Caco-2 (cell line): ENCODE results near the gene LRRC4C. TPM values are rescaled to one million over a fixed set of nuclear protein-coding genes. Genes with fewer than 3 reads are reported as not detected.

Experiments used
- BruUV-seq: library from RNA; stranded (reverse); fragments of 400-500 nt; replicated peaks from 2 replicates; lab custom pipeline; 2021; lab: Mats Ljungman, UMichigan
- CTCF ChIA-PET: fragments of 300-600 bp; sonication (Branson Sonifier 250); formaldehyde crosslinking; loops from one replicate; lab custom pipeline; 2022; ENCODE audit warnings: antibody characterized with exemption; lab: Charles Lee
- POLR2A ChIA-PET: fragments of 300-600 bp; sonication (Branson Sonifier 250); formaldehyde crosslinking; loops from one replicate; lab custom pipeline; 2022; ENCODE audit warnings: antibody characterized with exemption; lab: Charles Lee
- DNase-seq, 2 experiments: peaks; one replicate each; pipeline versions ENCODE4 v3.0.0 to v3.0.0-alpha.2; 2020 to 2022
- H3K27me3 ChIP-seq: replicated peaks from 2 replicates; pipeline ENCODE4 v1.6.0; 2011; ENCODE audit warnings: low read length; ENCODE audit not compliant: control insufficient read depth, insufficient read depth
- H3K36me3 ChIP-seq: 2 replicates; pipeline ENCODE4 v1.5.1; 2011; ENCODE audit warnings: low read length; ENCODE audit not compliant: control insufficient read depth, insufficient read depth
- H3K4me1 ChIP-seq: fragments of 250-450 bp; sonication (Bioruptor Pico); 2 replicates; pipeline ENCODE4 v1.5.1; 2020; ENCODE audit warnings: mild to moderate bottlenecking
- H3K4me3 ChIP-seq: 2 replicates; pipeline ENCODE4 v1.5.1; 2011; ENCODE audit warnings: low read depth, mild to moderate bottlenecking, control low read depth, low read length
- H3K9me3 ChIP-seq: fragments of 250-450 bp; sonication (Bioruptor Pico); 2 replicates; pipeline ENCODE4 v1.5.1; 2020; ENCODE audit warnings: mild to moderate bottlenecking, moderate library complexity
- H3K27ac Mint-ChIP-seq: one replicate; pipeline ENCODE4 v1.8.0; 2022; ENCODE audit warnings: mixed read lengths; ENCODE audit not compliant: unreplicated experiment
- H3K27me3 Mint-ChIP-seq: one replicate; pipeline ENCODE4 v1.8.0; 2022; ENCODE audit warnings: mixed read lengths; ENCODE audit not compliant: insufficient read depth, unreplicated experiment
- H3K36me3 Mint-ChIP-seq: one replicate; pipeline ENCODE4 v1.8.0; 2022; ENCODE audit warnings: mild to moderate bottlenecking, mixed read lengths; ENCODE audit not compliant: insufficient read depth, unreplicated experiment
- H3K4me1 Mint-ChIP-seq: one replicate; pipeline ENCODE4 v1.8.0; 2022; ENCODE audit warnings: low read depth, mixed read lengths; ENCODE audit not compliant: unreplicated experiment
- H3K4me3 Mint-ChIP-seq: one replicate; pipeline ENCODE4 v1.8.0; 2022; ENCODE audit warnings: mild to moderate bottlenecking, moderate library complexity, mixed read lengths; ENCODE audit not compliant: unreplicated experiment
- H3K9me3 Mint-ChIP-seq: one replicate; pipeline ENCODE4 v1.8.0; 2022; ENCODE audit warnings: mixed read lengths; ENCODE audit not compliant: unreplicated experiment
- CTCF ChIP-seq, 2 experiments: fragments of 200-600 bp in 1 of 2; IDR thresholded peaks; 1 replicate in 1 of 2; 2 replicates in 1 of 2; pipeline versions ENCODE4 v1.5.1 to v1.8.0; 2011 to 2022; ENCODE audit warnings: antibody characterized with exemption in 1 of 2, control low read depth in 1 of 2, inconsistent platforms in 1 of 2, low read depth in 1 of 2, low read length in 1 of 2, mild to moderate bottlenecking in 1 of 2, moderate library complexity in 1 of 2; ENCODE audit not compliant: insufficient read depth in 1 of 2, severe bottlenecking in 1 of 2, unreplicated experiment in 1 of 2
- intact Hi-C: fragments of 100-400 bp; cut with micrococcal nuclease; formaldehyde crosslinking; loops from one replicate; pipeline ENCODE4 v1.10.0; 2022; ENCODE audit not compliant: unreplicated experiment
- total RNA-seq: library from RNA; stranded (reverse); gene quantifications from 2 replicates; pipeline ENCODE4 v1.2.3, GENCODE V29; 2022

The LRRC4C gene
- total RNA-seq, 1 experiment from 2014 or later: not detected

DNA sequence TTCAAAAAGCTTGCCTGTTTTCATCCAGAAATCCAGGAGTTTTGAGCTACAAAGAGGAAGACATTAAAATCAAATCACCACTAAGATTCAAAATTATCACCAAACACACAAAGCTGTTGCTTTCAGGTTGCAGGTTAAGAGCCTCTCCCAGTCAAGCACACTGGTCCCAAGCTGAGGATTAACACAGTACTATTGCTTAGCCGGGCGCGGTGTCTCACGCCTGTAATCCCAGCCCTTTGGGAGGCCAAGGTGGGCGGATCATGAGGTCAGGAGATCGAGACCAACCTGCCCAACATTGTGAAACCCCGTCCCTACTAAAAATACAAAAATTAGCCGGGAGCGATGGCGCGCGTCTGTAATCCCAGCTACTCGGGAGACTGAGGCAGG is 1165.1 kb downstream of the LRRC4C start:
- no TSS peak for BruUV-seq
- no peak for DNase-seq
- Mint-ChIP-seq H3K36me3 (no peaks in the 10 kb centered on the region), H3K9me3 (no peaks in the 10 kb centered on the region), H3K4me1 (peaks cover 10% of the 10 kb centered on the region), H3K4me3 (peak overlapping the region; percentile 78), H3K27ac (no peak overlapping the region), H3K27me3 (peaks cover 12% of the 10 kb centered on the region)
- no peaks in the 10 kb centered on the region for H3K4me1 ChIP-seq
- no peaks in the 10 kb centered on the region for H3K9me3 ChIP-seq
- H3K4me3 ChIP-seq: no peak overlapping the region
- H3K36me3 ChIP-seq: no peaks in the 10 kb centered on the region
- ChIA-PET CTCF (interaction anchor here (1.1 to 1.2 kb wide), 5 partner anchors 10 to 169 kb away, joined by 3 to 6 read pairs (median 4); no protein-coding TSS in a partner anchor), POLR2A (no interaction called here)
- no peak for TF ChIP-seq CTCF (IDR thresholded peaks at IDR 0.05; ENCODE audit: insufficient read depth in 1 of 2, low read depth in 1 of 2, low read length in 1 of 2, severe bottlenecking in 1 of 2, unreplicated experiment in 1 of 2)
- intact Hi-C loops: loop anchor here (1.0 to 5.0 kb wide), 2 partner anchors 164 to 1502 kb away; no protein-coding TSS in a partner anchor
- H3K27me3 ChIP-seq: no peaks in the 10 kb centered on the region; the same call in 1 of the 2 replicates

- no TSS peak for BruUV-seq
- peak overlapping the region; percentile 43 for H3K4me3 ChIP-seq
- peak; percentile 89 to 93 for TF ChIP-seq CTCF (IDR thresholded peaks at IDR 0.05; ENCODE audit: insufficient read depth in 1 of 2, low read depth in 1 of 2, low read length in 1 of 2, severe bottlenecking in 1 of 2, unreplicated experiment in 1 of 2)
- H3K4me1 ChIP-seq: no peaks in the 10 kb centered on the region
- no peaks in the 10 kb centered on the region for H3K9me3 Mint-ChIP-seq
- H3K27me3 ChIP-seq: no peaks in the 10 kb centered on the region; the same call in 1 of the 2 replicates
- DNase-seq: peak; percentile 63 to 78
- peaks cover 10% of the 10 kb centered on the region for H3K4me1 Mint-ChIP-seq
- H3K36me3 ChIP-seq: no peaks in the 10 kb centered on the region
- H3K4me3 Mint-ChIP-seq: peak overlapping the region; percentile 78
- no peaks in the 10 kb centered on the region for H3K9me3 ChIP-seq
- H3K36me3 Mint-ChIP-seq: no peaks in the 10 kb centered on the region
- ChIA-PET CTCF (interaction anchor here (0.7 to 1.2 kb wide), 7 partner anchors 10 to 169 kb away, joined by 3 to 6 read pairs (median 4); no protein-coding TSS in a partner anchor), POLR2A (no interaction called here)
- H3K27ac Mint-ChIP-seq: no peak overlapping the region
- H3K27me3 Mint-ChIP-seq: peaks cover 12% of the 10 kb centered on the region
- intact Hi-C loops: loop anchor here (1.0 to 5.0 kb wide), 2 partner anchors 164 to 1502 kb away; no protein-coding TSS in a partner anchor
Measured at GRCh38 chr11:40293655-40294348, 1165.7 kb downstream of the LRRC4C start.

DNA sequence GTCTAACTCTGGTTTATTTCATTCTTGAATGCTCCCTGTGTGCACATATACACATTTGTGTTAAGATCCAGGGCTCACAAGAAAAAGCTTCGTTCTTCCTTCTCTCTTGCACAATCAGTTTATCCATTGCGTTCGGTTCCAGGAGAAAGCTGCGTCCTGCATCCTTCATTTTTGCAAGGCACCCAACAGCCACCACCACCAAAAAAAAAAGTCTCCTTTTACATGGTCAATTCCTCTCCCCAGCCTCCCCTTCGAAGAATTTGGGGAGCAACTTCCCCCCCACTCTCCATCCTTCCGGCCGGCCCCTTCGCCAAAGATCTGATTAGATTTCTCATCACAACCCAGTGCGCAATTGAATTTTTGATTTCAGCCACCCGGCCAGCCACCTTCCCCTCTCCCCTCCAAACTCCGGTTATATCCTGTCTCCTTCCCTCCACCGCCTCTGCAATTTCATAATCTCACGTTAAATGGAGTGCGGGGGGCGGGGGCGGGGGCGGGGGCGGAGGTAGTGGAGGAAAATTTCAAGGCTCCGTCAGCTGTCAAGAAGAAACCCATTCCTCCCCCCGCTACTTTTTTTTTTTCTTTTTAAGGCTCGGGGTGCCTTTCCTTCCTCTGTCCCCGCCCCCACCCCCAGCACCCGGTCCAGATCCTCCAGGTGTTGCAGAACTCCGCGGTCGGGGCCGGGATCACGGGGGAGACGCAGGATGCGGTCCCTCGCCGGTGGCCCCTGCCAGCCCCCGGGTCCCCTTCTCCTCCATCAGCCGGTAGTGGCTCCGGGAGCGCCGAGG is 1166.5 kb downstream of the LRRC4C start:
- H3K27ac Mint-ChIP-seq: no peak overlapping the region
- Histone ChIP-seq H3K9me3 (no peaks in the 10 kb centered on the region), H3K27me3 (no peaks in the 10 kb centered on the region; the same call in 1 of the 2 replicates), H3K36me3 (no peaks in the 10 kb centered on the region), H3K4me1 (no peaks in the 10 kb centered on the region), H3K4me3 (peak overlapping the region; percentile 43)
- no peaks in the 10 kb centered on the region for H3K36me3 Mint-ChIP-seq
- intact Hi-C loops: loop anchor here (5.0 kb wide), 1 partner anchor 1501 kb away; no protein-coding TSS in a partner anchor
- no TSS peak for BruUV-seq
- DNase-seq: no peak
- peaks cover 12% of the 10 kb centered on the region for H3K27me3 Mint-ChIP-seq
- H3K4me3 Mint-ChIP-seq: peak overlapping the region; percentile 78
- H3K9me3 Mint-ChIP-seq: no peaks in the 10 kb centered on the region
- no peak for TF ChIP-seq CTCF (IDR thresholded peaks at IDR 0.05; ENCODE audit: insufficient read depth in 1 of 2, low read depth in 1 of 2, low read length in 1 of 2, severe bottlenecking in 1 of 2, unreplicated experiment in 1 of 2)
- ChIA-PET CTCF (interaction anchor here (0.7 kb wide), 1 partner anchor 14 kb away, joined by 3 read pairs; no protein-coding TSS in a partner anchor), POLR2A (no interaction called here)
- peaks cover 10% of the 10 kb centered on the region for H3K4me1 Mint-ChIP-seq
